ENCODE data around the gene EPN2.

The EPN2 gene

GRCh38 chr17:19371259-19372010 lies 134.3 kb downstream of the EPN2 start:
- no peak for DNase-seq

- DNase-seq: no peak
Observed at GRCh38 chr17:19372011-19372370, 134.8 kb downstream of the EPN2 start.

- DNase-seq: no peak
Observed at GRCh38 chr17:19372439-19372838, 135.3 kb downstream of the EPN2 start.

GRCh38 chr17:19372866-19373504 lies 135.8 kb downstream of the EPN2 start:
- no peak for DNase-seq

GRCh38 chr17:19374136-19374535 lies 137.0 kb downstream of the EPN2 start:
- no peak for DNase-seq

- DNase-seq: no peak
Observed at GRCh38 chr17:19375732-19376131, 138.6 kb downstream of the EPN2 start.

- peak; percentile 30 for DNase-seq
Observed at GRCh38 chr17:19376811-19377210, 139.6 kb downstream of the EPN2 start.

GRCh38 chr17:19377602-19378415 lies 140.6 kb downstream of the EPN2 start:
- DNase-seq: peak; percentile 100

- no peak for DNase-seq
Observed at GRCh38 chr17:19378416-19379360, 141.5 kb downstream of the EPN2 start, which contains the start of gene MAPK7. Gene MAPK7 (plus strand): TSS chr17:19378498. CDS start chr17:19378901, 403 bp downstream.

GRCh38 chr17:19379361-19380065 lies 142.3 kb downstream of the EPN2 start:
- no peak for DNase-seq

- no peak for DNase-seq
Observed at GRCh38 chr17:19380481-19381301, 143.5 kb downstream of the EPN2 start.

GRCh38 chr17:19381361-19381740 lies 144.2 kb downstream of the EPN2 start:
- DNase-seq: no peak

GRCh38 chr17:19381741-19382444 lies 144.7 kb downstream of the EPN2 start:
- no peak for DNase-seq

GRCh38 chr17:19382531-19383444 lies 145.6 kb downstream of the EPN2 start:
- DNase-seq: no peak

- no peak for DNase-seq
Observed at GRCh38 chr17:19383681-19384470, 146.7 kb downstream of the EPN2 start.

- no peak for DNase-seq
Observed at GRCh38 chr17:19384723-19385391, 147.7 kb downstream of the EPN2 start.

GRCh38 chr17:19385521-19385983 lies 148.4 kb downstream of the EPN2 start:
- DNase-seq: no peak
